ENCODE results near the gene PLAAT2. TPM values are rescaled to one million over a fixed set of nuclear protein-coding genes. Genes with fewer than 3 reads are reported as not detected.

PLAAT2 gene
- total RNA-seq, 1 experiment from 2014 or later: 0.52 TPM

DNA sequence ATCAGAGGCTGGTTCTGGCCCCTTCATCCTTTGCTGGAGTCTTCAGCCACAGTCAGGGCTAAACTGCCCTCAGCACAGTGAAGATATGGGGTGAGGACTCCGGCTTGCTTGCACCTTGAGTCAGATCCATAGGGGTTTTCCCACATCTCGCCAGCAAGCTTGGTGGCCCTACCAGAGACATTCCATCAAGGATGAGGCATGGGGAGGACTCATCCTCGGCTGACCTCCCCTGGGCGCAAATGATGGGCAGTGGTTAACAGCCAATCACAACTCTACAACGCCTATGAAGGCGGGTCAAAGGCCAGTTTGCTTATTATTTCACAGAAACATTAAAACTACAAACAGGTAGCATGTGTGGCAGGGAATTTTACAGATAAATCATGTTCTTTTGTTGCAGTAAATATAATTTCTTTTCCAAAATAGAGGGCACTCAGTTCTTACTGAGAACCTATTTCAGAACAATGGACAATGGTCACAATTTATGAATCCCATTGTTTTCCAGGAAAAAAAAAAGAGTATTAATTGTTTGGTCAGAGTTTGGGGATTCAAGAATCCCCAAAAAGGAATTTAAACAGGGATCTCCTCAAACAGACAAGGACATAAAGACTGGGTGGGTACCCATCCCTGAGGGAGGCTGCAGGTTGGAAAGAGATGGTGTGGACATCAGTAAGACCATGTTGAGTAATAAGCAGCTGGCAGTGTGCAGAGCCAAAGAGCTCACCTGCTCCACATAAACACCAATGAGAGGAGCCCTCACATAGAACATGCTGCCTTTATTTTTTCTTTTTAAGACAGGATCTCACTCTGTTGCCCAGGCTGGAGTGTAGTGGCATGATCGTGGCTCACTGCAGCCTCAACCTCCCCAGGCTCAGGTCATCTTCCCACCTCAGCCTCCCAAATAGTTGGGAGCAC lies 36.3 kb upstream of the PLAAT2 start:
- no peak overlapping the region for H3K23ac ChIP-seq (ENCODE audit: insufficient read length, low read depth, low read length)
- no peaks in the 10 kb centered on the region for H3K27me3 ChIP-seq (ENCODE audit: insufficient read depth, low read length)
- no peak overlapping the region for H2AK5ac ChIP-seq (ENCODE audit: insufficient read length, low read length)
- H3K18ac ChIP-seq (ENCODE audit: insufficient read length, low read depth, low read length): no peak overlapping the region
- no peak overlapping the region for H2BK5ac ChIP-seq (ENCODE audit: insufficient read length, low read length)
- Mint-ChIP-seq H3K4me3 (no peak overlapping the region), H3K27me3 (ENCODE audit: low read depth) (no peaks in the 10 kb centered on the region), H3K36me3 (ENCODE audit: insufficient read depth in 1 of 3, low read depth in 3 of 3) (peaks cover 22 to 65% (median 44%) of the 10 kb centered on the region in 3 experiments; a peak in 6 of 7 replicates), H3K9me3 (peaks cover 7 to 12% of the 10 kb centered on the region in 2 experiments), H3K27ac (peak overlapping the region in 1 of 3 experiments; percentile 79; a peak in 2 of 7 replicates), H3K4me1 (peaks cover 12 to 24% of the 10 kb centered on the region in 2 experiments)
- no peak overlapping the region for H3K27ac ChIP-seq (ENCODE audit: insufficient read length, low read depth, low read length)
- DNase-seq: no peak
- H3K9me3 ChIP-seq (ENCODE audit: control insufficient read depth, low read depth, low read length): no peaks in the 10 kb centered on the region
- no peak overlapping the region for H3K56ac ChIP-seq (ENCODE audit: insufficient read length, low read depth, low read length)
- H2BK20ac ChIP-seq (ENCODE audit: low read depth, low read length, poor library complexity, severe bottlenecking): no peak overlapping the region
- no peak overlapping the region for H4K8ac ChIP-seq (replicated peaks; ENCODE audit: insufficient read length, low read depth, low read length)
- no peak overlapping the region for H4K91ac ChIP-seq (ENCODE audit: insufficient read length, low read depth, low read length)
- H3K4me2 ChIP-seq (ENCODE audit: insufficient read depth, insufficient read length, low read length): no peak overlapping the region
- no peaks in the 10 kb centered on the region for H3K23me2 ChIP-seq (ENCODE audit: insufficient read length, low read depth, low read length, poor library complexity, severe bottlenecking)
- H2AFZ ChIP-seq (ENCODE audit: low read length): no peak overlapping the region
- H3T11ph ChIP-seq (ENCODE audit: low read length): no peak overlapping the region
- no CpG with 5 or more reads among the region's 7 CpGs for WGBS (ENCODE audit: extremely low coverage, insufficient read length, low lambda C conversion rate)
- TF ChIP-seq CTCF (conservative IDR thresholded peaks at IDR 0.05): no peak
- peaks cover 9% of the 10 kb centered on the region for H3K79me1 ChIP-seq (ENCODE audit: insufficient read depth, low read depth, low read length, poor library complexity, severe bottlenecking)
- H2BK15ac ChIP-seq (ENCODE audit: low read depth, low read length): no peak overlapping the region
- H3K9ac ChIP-seq (ENCODE audit: extremely low read depth, insufficient read length, low read length): no peak overlapping the region
- no peak overlapping the region for H4K5ac ChIP-seq (ENCODE audit: insufficient read length, low read depth, low read length)
- H3K79me2 ChIP-seq (ENCODE audit: insufficient read depth, low read length): no peaks in the 10 kb centered on the region; the same call in 1 of the 2 replicates
- H2BK12ac ChIP-seq (ENCODE audit: insufficient read length, low read depth, low read length): no peak overlapping the region
- H3K4ac ChIP-seq (ENCODE audit: low read depth, low read length): no peak overlapping the region
- H2BK120ac ChIP-seq (ENCODE audit: low read depth, low read length, poor library complexity, severe bottlenecking): no peak overlapping the region
- H3K4me1 ChIP-seq (ENCODE audit: insufficient read depth, low read length): no peaks in the 10 kb centered on the region
- H4K20me1 ChIP-seq (ENCODE audit: control insufficient read depth, insufficient read depth, insufficient read length): no peaks in the 10 kb centered on the region
- no peak overlapping the region for H3K14ac ChIP-seq (ENCODE audit: insufficient read depth, low read length)
